NCI-H748 treated with DMSO at 0.1 percent for 48 hours (cell line): Measurements from ENCODE around the gene TMCC1.
"Not testable (repeated sequence)": the region's sequence is repeated elsewhere in the genome, so short reads cannot be mapped to it uniquely, and the experiment has no call there.

Source experiments
- DNase-seq: peaks from one replicate; lab custom pipeline; 2025; lab: John Stamatoyannopoulos, UW

Gene TMCC1

GRCh38 chr3:129650256-129650872 lies 243.1 kb downstream of the TMCC1 start:
- DNase-seq = no peak

- DNase-seq = no peak
Measured at GRCh38 chr3:129648391-129648790, 245.1 kb downstream of the TMCC1 start.

- DNase-seq = no peak
Measured at GRCh38 chr3:129645286-129645685, 248.2 kb downstream of the TMCC1 start.

GRCh38 chr3:129644836-129645235 lies 248.7 kb downstream of the TMCC1 start:
- DNase-seq = no peak

- not testable (repeated sequence) for DNase-seq
Measured at GRCh38 chr3:129641567-129642260, 251.8 kb downstream of the TMCC1 start.

- not testable (repeated sequence) for DNase-seq
Measured at GRCh38 chr3:129640985-129641384, 252.5 kb downstream of the TMCC1 start.

- DNase-seq = no peak
Measured at GRCh38 chr3:129638481-129638880, 255.0 kb downstream of the TMCC1 start.

GRCh38 chr3:129636082-129636481 lies 257.4 kb downstream of the TMCC1 start:
- DNase-seq = no peak

- no peak for DNase-seq
Measured at GRCh38 chr3:129635656-129636055, 257.9 kb downstream of the TMCC1 start.

- DNase-seq = no peak
Measured at GRCh38 chr3:129633751-129634481, 259.6 kb downstream of the TMCC1 start.

GRCh38 chr3:129632977-129633376 lies 260.5 kb downstream of the TMCC1 start:
- DNase-seq = no peak

GRCh38 chr3:129632556-129632955 lies 261.0 kb downstream of the TMCC1 start:
- DNase-seq = no peak

- no peak for DNase-seq
Measured at GRCh38 chr3:129632056-129632455, 261.5 kb downstream of the TMCC1 start.

- DNase-seq = no peak
Measured at GRCh38 chr3:129629011-129629410, 264.5 kb downstream of the TMCC1 start.

GRCh38 chr3:129628169-129628522 lies 265.4 kb downstream of the TMCC1 start:
- no peak for DNase-seq

GRCh38 chr3:129627350-129628168 lies 266.0 kb downstream of the TMCC1 start:
- DNase-seq = peak; percentile 56

- DNase-seq = no peak
Measured at GRCh38 chr3:129626744-129627349, 266.7 kb downstream of the TMCC1 start.

GRCh38 chr3:129625072-129625874 lies 268.2 kb downstream of the TMCC1 start:
- DNase-seq = no peak

GRCh38 chr3:129624347-129625071 lies 269.0 kb downstream of the TMCC1 start:
- DNase-seq = no peak

- no peak for DNase-seq
Measured at GRCh38 chr3:129623447-129624118, 269.9 kb downstream of the TMCC1 start.
